ENCODE results near the gene SPTA1. TPM values are rescaled to one million over a fixed set of nuclear protein-coding genes. Genes with fewer than 3 reads are reported as not detected.

The SPTA1 gene
- total and polyA plus RNA-seq, 8 donors = 0.03 to 0.13 (median 0.09) TPM; not detected in 5

- TF ChIP-seq CTCF (IDR thresholded peaks at IDR 0.05) = no peak
- ATAC-seq = no peak
- Histone ChIP-seq H3K27me3 (no peaks in the 10 kb centered on the region), H3K9me3 (no peaks in the 10 kb centered on the region), H3K4me1 (no peaks in the 10 kb centered on the region), H3K27ac (no peak overlapping the region), H3K36me3 (no peaks in the 10 kb centered on the region), H3K4me3 (no peak overlapping the region)
- DNase-seq = no peak
- 64 to 75% methylated on average over 7 of the region's 7 CpGs for WGBS, 2 donors
- no peak for FAIRE-seq
- intact Hi-C loops (cut with DNase I) = no loop called here
These were observed 12.2 kb downstream of the SPTA1 start for GRCh38 chr1:158674302-158674701.

- 52 to 71% methylated on average over 8 of the region's 8 CpGs for WGBS, 2 donors
These were observed 20.5 kb downstream of the SPTA1 start for GRCh38 chr1:158666037-158666436.

GRCh38 chr1:158654571-158654970 lies 31.9 kb downstream of the SPTA1 start:
- 49 to 58% methylated on average over 6 of the region's 6 CpGs for WGBS, 2 donors
- no peak overlapping the region for H3K4me3 ChIP-seq
- no peaks in the 10 kb centered on the region for H3K27me3 ChIP-seq
- no peak for TF ChIP-seq CTCF (IDR thresholded peaks at IDR 0.05)
- no peaks in the 10 kb centered on the region for H3K9me3 ChIP-seq
- FAIRE-seq (no peak), DNase-seq (no peak), ATAC-seq (no peak)
- H3K4me1 ChIP-seq = no peaks in the 10 kb centered on the region
- no peak overlapping the region for H3K27ac ChIP-seq
- intact Hi-C loops (cut with DNase I) = no loop called here
- H3K36me3 ChIP-seq = no peaks in the 10 kb centered on the region

More at GRCh38 chr1:158666037-158666436, 20.5 kb downstream of the SPTA1 start:
- no peak for FAIRE-seq
- Histone ChIP-seq H3K36me3 (no peaks in the 10 kb centered on the region), H3K27me3 (no peaks in the 10 kb centered on the region), H3K4me1 (no peaks in the 10 kb centered on the region), H3K4me3 (no peak overlapping the region), H3K27ac (no peak overlapping the region), H3K9me3 (no peaks in the 10 kb centered on the region)
- no peak for ATAC-seq
- intact Hi-C loops (cut with DNase I) = no loop called here
- TF ChIP-seq CTCF (IDR thresholded peaks at IDR 0.05) = no peak
- no peak for DNase-seq

GRCh38 chr1:158654086-158654485 lies 32.4 kb downstream of the SPTA1 start:
- ATAC-seq = no peak
- no peaks in the 10 kb centered on the region for H3K4me1 ChIP-seq
- no peak overlapping the region for H3K4me3 ChIP-seq
- no peak for FAIRE-seq
- no peak for DNase-seq
- no peaks in the 10 kb centered on the region for H3K36me3 ChIP-seq
- no peaks in the 10 kb centered on the region for H3K27me3 ChIP-seq
- no peak for TF ChIP-seq CTCF (IDR thresholded peaks at IDR 0.05)
- intact Hi-C loops (cut with DNase I) = no loop called here
- H3K9me3 ChIP-seq = no peaks in the 10 kb centered on the region
- H3K27ac ChIP-seq = no peak overlapping the region

DNA sequence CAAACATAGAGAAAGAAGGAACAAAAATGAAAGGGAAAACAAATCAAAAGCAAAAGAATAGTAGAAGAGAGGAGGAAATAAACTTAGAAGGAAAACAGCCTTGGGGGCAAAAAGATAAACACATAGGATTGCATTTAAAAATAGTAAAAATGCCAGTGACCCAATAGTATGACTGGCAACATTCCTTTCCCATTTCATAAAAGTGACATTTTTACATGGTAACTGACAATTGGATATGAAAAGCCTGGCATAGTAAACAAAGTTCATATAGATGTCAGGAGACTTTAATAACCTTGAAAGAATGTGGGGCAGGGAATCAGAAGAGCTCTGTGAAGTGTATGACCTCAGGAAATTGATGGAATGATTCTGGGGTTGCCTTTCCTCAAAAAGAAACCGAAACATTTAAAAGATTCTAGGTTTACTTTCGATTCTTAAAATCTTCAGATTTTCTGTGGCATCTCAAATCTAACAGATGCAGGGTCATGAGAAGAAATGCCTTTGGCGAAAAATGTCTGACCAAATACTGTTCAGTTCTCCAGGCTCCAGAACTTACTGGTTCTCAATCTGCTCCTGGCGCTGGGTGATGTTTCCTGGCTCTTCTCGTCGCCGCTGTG lies 33.7 kb downstream of the SPTA1 start:
- Histone ChIP-seq H3K4me1 (no peaks in the 10 kb centered on the region), H3K4me3 (no peak overlapping the region), H3K27ac (no peak overlapping the region), H3K36me3 (no peaks in the 10 kb centered on the region), H3K27me3 (no peaks in the 10 kb centered on the region), H3K9me3 (no peaks in the 10 kb centered on the region)
- TF ChIP-seq CTCF (IDR thresholded peaks at IDR 0.05) = no peak
- ATAC-seq (no peak), FAIRE-seq (no peak), DNase-seq (no peak)
- intact Hi-C loops (cut with DNase I) = no loop called here
- WGBS, 2 donors = 64 to 80% methylated on average over 7 of the region's 7 CpGs
